Measurements from ENCODE around the gene WIPI1. TPM values are rescaled to one million over a fixed set of nuclear protein-coding genes. Genes with fewer than 3 reads are reported as not detected.

The WIPI1 gene
- total RNA-seq, 1 donor from 2014 or later: 98.0 TPM

- no peak overlapping the region for H3K27ac Mint-ChIP-seq (ENCODE audit: unreplicated experiment)
- no peak for TF ChIP-seq CTCF (IDR thresholded peaks at IDR 0.05; ENCODE audit: unreplicated experiment)
- H3K9me3 Mint-ChIP-seq (ENCODE audit: unreplicated experiment): peaks cover 4% of the 10 kb centered on the region
- DNase-seq (ENCODE audit: low spot score): no peak
- H3K4me3 Mint-ChIP-seq (ENCODE audit: unreplicated experiment): no peak overlapping the region
- no peaks in the 10 kb centered on the region for H3K27me3 Mint-ChIP-seq (ENCODE audit: unreplicated experiment)
- H3K36me3 Mint-ChIP-seq (ENCODE audit: low read depth, unreplicated experiment): no peaks in the 10 kb centered on the region
- H3K4me1 Mint-ChIP-seq (ENCODE audit: unreplicated experiment): peaks cover 22% of the 10 kb centered on the region
These were observed 60.2 kb downstream of the WIPI1 start for GRCh38 chr17:68397108-68397536.

GRCh38 chr17:68396226-68397107 lies 60.8 kb downstream of the WIPI1 start:
- no peak overlapping the region for H3K4me3 Mint-ChIP-seq (ENCODE audit: unreplicated experiment)
- H3K27ac Mint-ChIP-seq (ENCODE audit: unreplicated experiment): no peak overlapping the region
- H3K4me1 Mint-ChIP-seq (ENCODE audit: unreplicated experiment): peaks cover 22% of the 10 kb centered on the region
- no peaks in the 10 kb centered on the region for H3K27me3 Mint-ChIP-seq (ENCODE audit: unreplicated experiment)
- H3K36me3 Mint-ChIP-seq (ENCODE audit: low read depth, unreplicated experiment): no peaks in the 10 kb centered on the region
- peaks cover 4% of the 10 kb centered on the region for H3K9me3 Mint-ChIP-seq (ENCODE audit: unreplicated experiment)
- DNase-seq (ENCODE audit: low spot score): no peak
- no peak for TF ChIP-seq CTCF (IDR thresholded peaks at IDR 0.05; ENCODE audit: unreplicated experiment)

GRCh38 chr17:68394608-68395331 lies 62.5 kb downstream of the WIPI1 start:
- Mint-ChIP-seq H3K36me3 (ENCODE audit: low read depth, unreplicated experiment) (no peaks in the 10 kb centered on the region), H3K4me1 (ENCODE audit: unreplicated experiment) (peaks cover 17% of the 10 kb centered on the region), H3K4me3 (ENCODE audit: unreplicated experiment) (no peak overlapping the region), H3K27me3 (ENCODE audit: unreplicated experiment) (no peaks in the 10 kb centered on the region), H3K27ac (ENCODE audit: unreplicated experiment) (no peak overlapping the region), H3K9me3 (ENCODE audit: unreplicated experiment) (peaks cover 4% of the 10 kb centered on the region)
- TF ChIP-seq CTCF (IDR thresholded peaks at IDR 0.05; ENCODE audit: unreplicated experiment): no peak
- no peak for DNase-seq (ENCODE audit: low spot score)

- TF ChIP-seq CTCF (IDR thresholded peaks at IDR 0.05; ENCODE audit: unreplicated experiment): no peak
- no peak for DNase-seq (ENCODE audit: low spot score)
- Mint-ChIP-seq H3K4me1 (ENCODE audit: unreplicated experiment) (peaks cover 4% of the 10 kb centered on the region), H3K4me3 (ENCODE audit: unreplicated experiment) (no peak overlapping the region), H3K9me3 (ENCODE audit: unreplicated experiment) (peaks cover 4% of the 10 kb centered on the region), H3K36me3 (ENCODE audit: low read depth, unreplicated experiment) (no peaks in the 10 kb centered on the region), H3K27me3 (ENCODE audit: unreplicated experiment) (no peaks in the 10 kb centered on the region), H3K27ac (ENCODE audit: unreplicated experiment) (no peak overlapping the region)
These were observed 65.6 kb downstream of the WIPI1 start for GRCh38 chr17:68391561-68392268.
